Stimulated activated CD8-positive, alpha-beta memory T cell treated with anti-CD3 and anti-CD28 coated beads, Interleukin-2, amount 100 ng/mL, for 1 hour (primary cell): ENCODE results near the gene LYL1.

Experiments used
- DNase-seq, 2 donors: peaks; one replicate each; pipeline ENCODE4 v3.0.0-alpha.2; 2020; ENCODE audit warnings: low read depth in 2 of 2

The LYL1 gene

GRCh38 chr19:13092606-13093235 is 9.9 kb downstream of the LYL1 start:
- no peak for DNase-seq

GRCh38 chr19:13092158-13092543 is 10.5 kb downstream of the LYL1 start:
- no peak for DNase-seq

GRCh38 chr19:13091400-13092157 is 11.1 kb downstream of the LYL1 start:
- no peak for DNase-seq

GRCh38 chr19:13090511-13091231 is 12.0 kb downstream of the LYL1 start:
- DNase-seq, result no peak

- DNase-seq, result no peak
Observed at GRCh38 chr19:13089857-13090507, 12.7 kb downstream of the LYL1 start.

GRCh38 chr19:13089139-13089856 is 13.4 kb downstream of the LYL1 start:
- no peak for DNase-seq

- no peak for DNase-seq
Observed at GRCh38 chr19:13087795-13088537, 14.7 kb downstream of the LYL1 start.

GRCh38 chr19:13087295-13087694 is 15.4 kb downstream of the LYL1 start:
- no peak for DNase-seq

- DNase-seq, result no peak
Observed at GRCh38 chr19:13086341-13086740, 16.3 kb downstream of the LYL1 start.

- no peak for DNase-seq
Observed at GRCh38 chr19:13085666-13086065, 17.0 kb downstream of the LYL1 start.

- DNase-seq, result no peak
Observed at GRCh38 chr19:13083627-13084026, 19.0 kb downstream of the LYL1 start.

GRCh38 chr19:13083008-13083404 is 19.7 kb downstream of the LYL1 start:
- no peak for DNase-seq

GRCh38 chr19:13082192-13083007 is 20.3 kb downstream of the LYL1 start:
- no peak for DNase-seq

GRCh38 chr19:13079542-13079986 is 23.1 kb downstream of the LYL1 start:
- DNase-seq, result no peak

- DNase-seq, result no peak
Observed at GRCh38 chr19:13078897-13079541, 23.6 kb downstream of the LYL1 start.

GRCh38 chr19:13078381-13078780 is 24.3 kb downstream of the LYL1 start:
- no peak for DNase-seq

- no peak for DNase-seq
Observed at GRCh38 chr19:13077240-13077639, 25.4 kb downstream of the LYL1 start.

GRCh38 chr19:13076787-13077186 is 25.9 kb downstream of the LYL1 start:
- DNase-seq, result no peak

GRCh38 chr19:13076320-13076719 is 26.3 kb downstream of the LYL1 start:
- DNase-seq, result no peak

- no peak for DNase-seq
Observed at GRCh38 chr19:13074378-13074777, 28.3 kb downstream of the LYL1 start.
